SK-N-MC (cell line): ENCODE results near the gene CDC73.

Experiments used
- EZH2 ChIP-seq: fragments of 200-600 bp; sonication (generic); IDR thresholded peaks from one replicate; pipeline ENCODE4 v1.6.1; 2017; ENCODE audit warnings: antibody characterized with exemption
- POLR2AphosphoS5 ChIP-seq: IDR thresholded peaks from 2 replicates; pipeline ENCODE4 v1.6.1; 2012; ENCODE audit warnings: mild to moderate bottlenecking, low read depth, low read length, borderline replicate concordance

DNA sequence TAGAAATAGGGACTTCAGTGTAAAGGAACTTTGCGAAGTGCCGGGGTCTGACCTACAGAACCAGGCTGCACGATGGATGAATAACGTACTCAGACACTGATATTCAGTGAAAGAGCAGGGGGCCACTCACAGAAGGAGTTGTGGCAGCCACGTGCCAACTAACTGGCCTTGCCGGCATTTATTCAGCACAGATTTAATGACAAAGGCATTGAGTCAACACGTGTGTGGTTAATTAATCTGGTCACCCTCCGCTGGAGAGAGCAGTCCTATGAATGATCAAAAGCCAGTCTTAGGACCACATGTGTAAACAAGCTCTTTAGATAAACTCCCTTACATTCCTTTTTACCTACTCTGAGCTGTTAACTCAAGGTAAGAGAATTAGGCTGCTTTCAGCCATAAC lies 70.8 kb downstream of the CDC73 start:
- TF ChIP-seq POLR2AphosphoS5 (no peak), EZH2 (no peak)
